ENCODE results near the gene BSG. TPM values are rescaled to one million over a fixed set of nuclear protein-coding genes. Genes with fewer than 3 reads are reported as not detected.
A peak's percentile ranks its signal among the peaks of the same experiment; 100 is the strongest.

Gene BSG
- 100 to 1,000 TPM; 189 to 210 TPM for polyA plus RNA-seq

DNA sequence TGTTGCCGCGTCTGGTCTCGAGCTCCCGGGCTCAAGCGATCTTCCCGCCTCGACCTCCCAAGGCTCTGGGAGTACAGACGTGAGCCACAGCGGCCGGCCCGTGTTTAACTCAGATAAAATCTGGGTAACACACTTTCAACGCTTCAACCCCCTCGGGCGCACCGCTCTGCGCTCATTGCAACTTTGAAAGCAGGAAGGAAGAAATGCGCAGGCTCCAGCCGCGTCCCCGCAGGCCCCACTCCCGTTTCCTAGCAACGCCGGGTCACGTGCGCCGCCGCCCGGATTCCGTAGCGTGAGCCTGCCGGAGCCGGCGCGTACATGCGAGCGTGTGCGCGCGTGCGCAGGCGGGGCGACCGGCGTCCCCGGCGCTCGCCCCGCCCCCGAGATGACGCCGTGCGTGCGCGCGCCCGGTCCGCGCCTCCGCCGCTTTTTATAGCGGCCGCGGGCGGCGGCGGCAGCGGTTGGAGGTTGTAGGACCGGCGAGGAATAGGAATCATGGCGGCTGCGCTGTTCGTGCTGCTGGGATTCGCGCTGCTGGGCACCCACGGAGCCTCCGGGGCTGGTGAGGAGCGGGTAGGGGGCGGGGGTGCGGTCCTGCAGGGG lies at the start of gene BSG:
TSS of gene BSG (plus strand) at position 457 of the 603 bp plus-strand sequence. CDS start at position 496, 39 bp downstream.
- Histone ChIP-seq H3K4me3 (ENCODE audit: low read depth in 1 of 2, low read length in 2 of 2) (peak within 1 kb of the TSS; percentile 80 to 95), H3K27ac (ENCODE audit: low read depth in 2 of 2, low read length in 1 of 2) (peak within 1 kb of the TSS; percentile 96 to 98), H3K4me1 (ENCODE audit: control insufficient read depth in 2 of 2, insufficient read depth in 2 of 2, low read length in 1 of 2) (peaks cover 19 to 27% of the 10 kb centered on the region in 2 donors), H3K9me3 (ENCODE audit: control insufficient read depth in 2 of 2, insufficient read depth in 1 of 2, low read depth in 1 of 2, low read length in 1 of 2) (no peaks in the 10 kb centered on the region), H3K27me3 (ENCODE audit: control insufficient read depth in 1 of 2, insufficient read depth in 2 of 2, low read length in 2 of 2) (no peaks in the 10 kb centered on the region), H3K36me3 (ENCODE audit: control insufficient read depth in 2 of 2, insufficient read depth in 2 of 2, low read length in 1 of 2) (peaks cover 0 to 2% of the 10 kb centered on the region in 2 donors)
- 0% methylated on average over 71 to 79 of the region's 79 CpGs for WGBS, 2 donors

- H3K4me1 ChIP-seq (ENCODE audit: control insufficient read depth in 2 of 2, insufficient read depth in 2 of 2, low read length in 1 of 2), result peaks cover 0 to 3% of the 10 kb centered on the region in 2 donors
- H3K4me3 ChIP-seq (ENCODE audit: low read depth in 1 of 2, low read length in 2 of 2), result no peak overlapping the region
- no peaks in the 10 kb centered on the region for H3K36me3 ChIP-seq (ENCODE audit: control insufficient read depth in 2 of 2, insufficient read depth in 2 of 2, low read length in 1 of 2)
- no peaks in the 10 kb centered on the region for H3K9me3 ChIP-seq (ENCODE audit: control insufficient read depth in 2 of 2, insufficient read depth in 1 of 2, low read depth in 1 of 2, low read length in 1 of 2)
- 94% methylated on average over 12 of the region's 12 CpGs for WGBS, 2 donors
- no peaks in the 10 kb centered on the region for H3K27me3 ChIP-seq (ENCODE audit: control insufficient read depth in 1 of 2, insufficient read depth in 2 of 2, low read length in 2 of 2)
- H3K27ac ChIP-seq (ENCODE audit: low read depth in 2 of 2, low read length in 1 of 2), result no peak overlapping the region
These were observed 49.7 kb upstream of the BSG start for GRCh38 chr19:522726-523125.

GRCh38 chr19:524062-524674 lies 48.2 kb upstream of the BSG start:
- no peaks in the 10 kb centered on the region for H3K9me3 ChIP-seq (ENCODE audit: control insufficient read depth in 2 of 2, insufficient read depth in 1 of 2, low read depth in 1 of 2, low read length in 1 of 2)
- peaks cover 0 to 3% of the 10 kb centered on the region in 2 donors for H3K4me1 ChIP-seq (ENCODE audit: control insufficient read depth in 2 of 2, insufficient read depth in 2 of 2, low read length in 1 of 2)
- H3K27ac ChIP-seq (ENCODE audit: low read depth in 2 of 2, low read length in 1 of 2), result no peak overlapping the region
- 57 to 68% methylated on average over 29 of the region's 29 CpGs for WGBS, 2 donors
- H3K27me3 ChIP-seq (ENCODE audit: control insufficient read depth in 1 of 2, insufficient read depth in 2 of 2, low read length in 2 of 2), result no peaks in the 10 kb centered on the region
- H3K4me3 ChIP-seq (ENCODE audit: low read depth in 1 of 2, low read length in 2 of 2), result no peak overlapping the region
- no peaks in the 10 kb centered on the region for H3K36me3 ChIP-seq (ENCODE audit: control insufficient read depth in 2 of 2, insufficient read depth in 2 of 2, low read length in 1 of 2)

DNA sequence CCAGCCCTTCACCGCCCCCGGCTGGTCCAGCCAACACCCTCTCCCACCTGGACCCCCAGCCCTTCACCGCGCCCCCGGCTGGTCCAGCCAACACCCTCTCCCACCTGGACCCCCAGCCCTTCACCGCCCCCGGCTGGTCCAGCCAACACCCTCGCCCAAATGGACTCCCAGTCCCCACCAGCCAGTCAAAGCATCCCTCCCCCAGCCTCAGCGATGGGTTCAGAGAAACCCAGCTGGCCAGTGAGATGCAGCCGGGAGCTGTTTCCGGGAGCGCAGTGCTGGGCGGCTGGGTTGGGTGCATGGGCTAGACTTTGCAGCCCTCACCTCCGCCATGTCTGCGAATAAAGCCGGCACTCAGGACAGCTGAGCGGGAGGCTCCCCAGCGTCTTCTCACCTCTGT lies 47.4 kb upstream of the BSG start:
- whole genome bisulfite sequencing, 2 donors, result 77 to 83% methylated on average over 18 of the region's 18 CpGs
- Histone ChIP-seq H3K4me1 (ENCODE audit: control insufficient read depth in 2 of 2, insufficient read depth in 2 of 2, low read length in 1 of 2) (peaks cover 0 to 3% of the 10 kb centered on the region in 2 donors), H3K9me3 (ENCODE audit: control insufficient read depth in 2 of 2, insufficient read depth in 1 of 2, low read depth in 1 of 2, low read length in 1 of 2) (no peaks in the 10 kb centered on the region), H3K27me3 (ENCODE audit: control insufficient read depth in 1 of 2, insufficient read depth in 2 of 2, low read length in 2 of 2) (no peaks in the 10 kb centered on the region), H3K27ac (ENCODE audit: low read depth in 2 of 2, low read length in 1 of 2) (no peak overlapping the region), H3K4me3 (ENCODE audit: low read depth in 1 of 2, low read length in 2 of 2) (no peak overlapping the region), H3K36me3 (ENCODE audit: control insufficient read depth in 2 of 2, insufficient read depth in 2 of 2, low read length in 1 of 2) (no peaks in the 10 kb centered on the region)

- H3K36me3 ChIP-seq (ENCODE audit: control insufficient read depth in 2 of 2, insufficient read depth in 2 of 2, low read length in 1 of 2), result no peaks in the 10 kb centered on the region
- WGBS, 2 donors, result 48 to 49% methylated on average over 13 of the region's 13 CpGs
- H3K27ac ChIP-seq (ENCODE audit: low read depth in 2 of 2, low read length in 1 of 2), result no peak overlapping the region
- H3K9me3 ChIP-seq (ENCODE audit: control insufficient read depth in 2 of 2, insufficient read depth in 1 of 2, low read depth in 1 of 2, low read length in 1 of 2), result no peaks in the 10 kb centered on the region
- peaks cover 0 to 3% of the 10 kb centered on the region in 2 donors for H3K4me1 ChIP-seq (ENCODE audit: control insufficient read depth in 2 of 2, insufficient read depth in 2 of 2, low read length in 1 of 2)
- H3K4me3 ChIP-seq (ENCODE audit: low read depth in 1 of 2, low read length in 2 of 2), result no peak overlapping the region
- H3K27me3 ChIP-seq (ENCODE audit: control insufficient read depth in 1 of 2, insufficient read depth in 2 of 2, low read length in 2 of 2), result no peaks in the 10 kb centered on the region
These were observed 46.5 kb upstream of the BSG start for GRCh38 chr19:525857-526419.

GRCh38 chr19:530134-531008 lies 42.0 kb upstream of the BSG start:
- H3K27ac ChIP-seq (ENCODE audit: low read depth in 2 of 2, low read length in 1 of 2), result peak overlapping the region; percentile 93 to 95
- no peaks in the 10 kb centered on the region for H3K36me3 ChIP-seq (ENCODE audit: control insufficient read depth in 2 of 2, insufficient read depth in 2 of 2, low read length in 1 of 2)
- 65% methylated on average over 37 to 38 of the region's 38 CpGs for WGBS, 2 donors
- H3K4me1 ChIP-seq (ENCODE audit: control insufficient read depth in 2 of 2, insufficient read depth in 2 of 2, low read length in 1 of 2), result peaks cover 0 to 17% of the 10 kb centered on the region in 2 donors
- H3K27me3 ChIP-seq (ENCODE audit: control insufficient read depth in 1 of 2, insufficient read depth in 2 of 2, low read length in 2 of 2), result no peaks in the 10 kb centered on the region
- no peaks in the 10 kb centered on the region for H3K9me3 ChIP-seq (ENCODE audit: control insufficient read depth in 2 of 2, insufficient read depth in 1 of 2, low read depth in 1 of 2, low read length in 1 of 2)
- H3K4me3 ChIP-seq (ENCODE audit: low read depth in 1 of 2, low read length in 2 of 2), result peak overlapping the region; percentile 93 to 94

DNA sequence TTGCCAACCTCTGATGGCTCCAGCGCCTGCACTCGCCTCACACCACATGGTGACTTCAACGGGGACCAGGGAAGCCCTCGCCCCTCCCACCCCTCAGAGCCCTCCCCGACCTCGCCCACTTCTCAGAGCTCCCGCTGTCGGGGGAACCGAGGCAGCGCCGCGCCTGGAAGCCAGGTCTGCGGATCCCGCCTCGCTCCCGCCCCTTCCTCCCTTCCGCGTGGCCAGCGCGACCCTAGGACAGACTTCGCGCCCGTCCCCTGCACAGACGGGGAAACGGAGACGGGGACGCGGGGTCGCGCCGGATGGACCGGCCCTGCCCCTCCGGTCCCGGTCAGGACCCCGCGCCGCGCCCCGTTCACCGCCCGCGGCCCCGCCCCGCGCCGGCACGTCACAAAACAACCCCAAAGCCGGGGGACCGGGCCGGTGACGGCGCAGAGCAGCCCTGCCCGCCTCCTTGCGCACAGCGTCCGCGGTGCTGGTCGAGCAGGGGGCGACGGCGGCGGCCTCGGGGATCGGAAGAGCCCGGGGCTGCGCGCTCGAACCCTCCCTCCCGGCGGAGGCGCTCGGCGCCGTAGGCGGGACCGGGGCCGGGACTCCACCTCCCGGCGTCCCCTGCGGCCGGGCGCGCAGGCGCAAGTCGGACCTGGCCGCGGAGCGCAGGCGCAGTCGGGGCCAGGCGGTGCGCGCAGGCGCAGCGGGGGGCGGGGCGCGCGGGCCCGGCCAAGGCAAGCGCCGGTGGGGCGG lies 41.2 kb upstream of the BSG start:
- Histone ChIP-seq H3K9me3 (ENCODE audit: control insufficient read depth in 2 of 2, insufficient read depth in 1 of 2, low read depth in 1 of 2, low read length in 1 of 2) (no peaks in the 10 kb centered on the region), H3K36me3 (ENCODE audit: control insufficient read depth in 2 of 2, insufficient read depth in 2 of 2, low read length in 1 of 2) (peaks cover 0 to 8% of the 10 kb centered on the region in 2 donors), H3K4me3 (ENCODE audit: low read depth in 1 of 2, low read length in 2 of 2) (peak overlapping the region; percentile 94 to 98), H3K27ac (ENCODE audit: low read depth in 2 of 2, low read length in 1 of 2) (peak overlapping the region; percentile 93 to 95), H3K27me3 (ENCODE audit: control insufficient read depth in 1 of 2, insufficient read depth in 2 of 2, low read length in 2 of 2) (no peaks in the 10 kb centered on the region), H3K4me1 (ENCODE audit: control insufficient read depth in 2 of 2, insufficient read depth in 2 of 2, low read length in 1 of 2) (peaks cover 0 to 19% of the 10 kb centered on the region in 2 donors)
- 1% methylated on average over 67 to 103 of the region's 103 CpGs for WGBS, 2 donors

- Histone ChIP-seq H3K27ac (ENCODE audit: low read depth in 2 of 2, low read length in 1 of 2) (peak within 1 kb of the TSS; percentile 93 to 95), H3K36me3 (ENCODE audit: control insufficient read depth in 2 of 2, insufficient read depth in 2 of 2, low read length in 1 of 2) (peaks cover 0 to 16% of the 10 kb centered on the region in 2 donors), H3K9me3 (ENCODE audit: control insufficient read depth in 2 of 2, insufficient read depth in 1 of 2, low read depth in 1 of 2, low read length in 1 of 2) (no peaks in the 10 kb centered on the region), H3K4me3 (ENCODE audit: low read depth in 1 of 2, low read length in 2 of 2) (peak within 1 kb of the TSS; percentile 94 to 98), H3K27me3 (ENCODE audit: control insufficient read depth in 1 of 2, insufficient read depth in 2 of 2, low read length in 2 of 2) (no peaks in the 10 kb centered on the region), H3K4me1 (ENCODE audit: control insufficient read depth in 2 of 2, insufficient read depth in 2 of 2, low read length in 1 of 2) (peaks cover under 1 to 19% of the 10 kb centered on the region in 2 donors)
- 0 to 1% methylated on average over 50 to 84 of the region's 84 CpGs for WGBS, 2 donors
These were observed 40.4 kb upstream of the BSG start, which contains the start of gene CDC34 for GRCh38 chr19:531753-532560. Gene CDC34 (plus strand): TSS chr19:531760. CDS start chr19:531932, 172 bp downstream.
